Stimulated activated CD8-positive, alpha-beta memory T cell treated with anti-CD3 and anti-CD28 coated beads, Interleukin-7, amount 100 ng/mL, for 1 hour (primary cell): ENCODE results near the gene RBM19.

Experiments used
- DNase-seq, 2 donors: peaks; one replicate each; pipeline ENCODE4 v3.0.0-alpha.2; 2020; ENCODE audit warnings: low read depth in 2 of 2

Gene RBM19

DNA sequence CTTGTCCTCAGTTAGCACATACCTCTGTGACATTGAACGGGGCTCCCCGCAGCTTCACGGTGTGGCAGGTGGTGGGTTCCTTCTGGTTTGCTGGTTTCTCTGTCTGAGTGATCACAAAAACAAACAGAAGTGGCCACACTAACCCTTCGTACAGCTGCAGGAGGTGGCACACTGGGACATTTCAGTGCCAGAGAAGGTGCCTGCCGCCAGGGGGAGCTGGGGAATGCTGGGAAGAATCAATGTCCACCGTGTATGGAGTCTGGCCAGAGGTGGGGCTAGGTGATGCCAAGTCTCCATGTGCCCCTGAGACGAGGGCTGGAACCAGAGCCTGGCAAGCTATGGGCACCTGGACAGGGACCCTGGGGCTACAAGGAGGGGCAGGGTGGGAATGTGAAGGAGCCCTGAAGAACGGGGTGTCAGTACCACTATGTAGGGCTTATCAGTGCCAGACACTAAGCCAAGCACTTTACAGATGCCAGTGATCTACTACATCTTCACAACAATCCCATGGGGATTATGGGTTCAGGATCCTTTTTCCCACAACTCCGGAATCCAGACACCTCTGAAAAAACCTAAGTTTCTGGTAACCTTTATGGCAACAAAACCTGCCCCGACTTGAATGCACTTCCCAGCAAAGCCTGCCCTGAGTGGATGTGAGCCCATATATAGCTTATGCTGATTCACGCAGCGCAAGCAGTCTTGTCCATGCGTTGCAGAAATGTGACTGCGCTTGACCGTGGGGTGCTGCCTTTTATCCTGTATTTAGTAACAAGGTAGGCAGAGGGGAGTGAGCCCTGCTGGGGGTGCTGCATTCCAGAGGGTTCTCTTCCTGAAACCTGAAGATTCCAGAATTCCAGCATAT, 10.8 kb downstream of the RBM19 start:
- DNase-seq: no peak

DNA sequence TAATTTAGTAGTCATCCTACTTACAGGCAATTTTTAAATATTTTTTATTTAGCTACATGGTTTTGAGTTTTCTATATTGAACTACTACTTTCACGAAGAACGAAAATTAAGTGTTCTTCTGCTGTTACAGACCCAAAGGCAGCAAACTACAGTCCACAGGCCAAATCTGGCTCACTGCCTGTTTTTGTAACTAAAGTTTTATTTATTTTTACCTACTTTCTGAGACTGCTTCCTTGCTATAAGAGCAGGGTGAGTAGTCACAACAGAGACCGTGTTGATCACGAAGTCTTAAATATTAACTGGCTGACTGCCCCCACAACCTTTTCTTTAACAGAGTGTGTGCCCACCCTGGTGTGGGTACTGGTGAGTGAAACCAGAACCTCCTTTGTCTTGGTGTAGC, 11.6 kb downstream of the RBM19 start:
- DNase-seq: no peak

DNA sequence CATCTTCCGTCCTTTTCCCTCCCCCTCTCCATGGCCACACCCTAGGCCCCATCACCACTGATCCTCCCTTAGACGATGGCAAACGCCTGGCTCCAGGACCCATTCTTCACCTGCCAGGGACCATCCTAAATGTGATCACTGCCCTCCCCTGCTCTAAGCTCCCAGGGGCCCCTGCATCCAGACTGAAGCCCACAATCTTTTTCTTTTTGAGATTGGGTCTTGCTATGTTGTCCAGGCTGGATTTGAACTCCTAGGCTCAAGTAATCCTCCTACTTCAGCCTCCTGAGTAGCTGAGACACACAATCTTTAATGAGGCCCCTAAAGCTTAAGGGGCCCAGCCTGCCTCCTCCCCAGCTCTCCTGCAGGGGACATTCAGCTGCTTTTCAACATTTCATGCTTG, 15.3 kb downstream of the RBM19 start:
- DNase-seq: no peak

DNA sequence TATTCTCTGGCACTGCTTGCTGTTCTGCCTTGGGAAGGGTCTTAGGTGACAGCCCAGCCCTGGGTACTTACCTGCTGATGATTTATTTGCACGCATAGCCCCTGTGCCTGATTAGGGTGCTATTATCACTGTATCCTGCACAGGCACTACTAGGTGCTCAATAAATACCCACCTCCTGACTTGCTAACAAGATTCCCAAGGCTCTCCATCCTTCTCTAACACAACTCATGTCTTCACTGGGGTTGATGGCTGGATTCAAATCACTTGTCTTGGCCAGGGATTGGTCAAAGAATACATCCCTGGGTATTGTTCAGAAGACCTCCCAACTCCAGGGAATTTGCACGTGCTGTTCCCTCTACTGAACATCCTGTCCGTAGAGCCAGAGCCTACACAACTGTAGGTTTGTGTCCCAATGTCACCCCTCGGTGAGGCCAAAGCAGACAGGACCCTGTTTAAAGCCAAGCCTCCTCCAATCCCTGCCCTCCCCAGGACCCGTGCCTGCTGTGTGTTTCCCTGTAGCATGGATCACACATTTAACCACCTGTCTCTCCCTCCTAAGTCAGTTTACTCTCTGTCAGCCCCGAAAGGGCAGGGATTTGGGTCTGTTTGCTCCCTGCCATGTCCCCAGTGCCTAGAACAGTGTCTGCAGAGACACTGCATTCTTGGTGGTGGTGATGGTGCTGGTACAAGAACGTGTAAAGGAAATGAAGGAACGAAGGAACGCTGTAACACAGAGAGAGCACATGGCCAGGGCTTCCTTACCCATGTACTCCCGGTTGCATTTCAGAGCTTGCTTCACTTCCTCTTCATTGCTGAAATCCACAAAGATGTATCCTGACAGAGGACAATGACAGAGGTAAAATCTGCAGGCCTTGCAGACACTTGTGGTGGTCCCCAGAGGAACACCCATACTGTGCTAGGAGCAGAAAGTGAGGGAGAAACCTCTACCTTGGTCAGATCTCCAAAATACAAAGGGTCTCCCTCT, 16.5 kb downstream of the RBM19 start:
- no peak for DNase-seq

DNA sequence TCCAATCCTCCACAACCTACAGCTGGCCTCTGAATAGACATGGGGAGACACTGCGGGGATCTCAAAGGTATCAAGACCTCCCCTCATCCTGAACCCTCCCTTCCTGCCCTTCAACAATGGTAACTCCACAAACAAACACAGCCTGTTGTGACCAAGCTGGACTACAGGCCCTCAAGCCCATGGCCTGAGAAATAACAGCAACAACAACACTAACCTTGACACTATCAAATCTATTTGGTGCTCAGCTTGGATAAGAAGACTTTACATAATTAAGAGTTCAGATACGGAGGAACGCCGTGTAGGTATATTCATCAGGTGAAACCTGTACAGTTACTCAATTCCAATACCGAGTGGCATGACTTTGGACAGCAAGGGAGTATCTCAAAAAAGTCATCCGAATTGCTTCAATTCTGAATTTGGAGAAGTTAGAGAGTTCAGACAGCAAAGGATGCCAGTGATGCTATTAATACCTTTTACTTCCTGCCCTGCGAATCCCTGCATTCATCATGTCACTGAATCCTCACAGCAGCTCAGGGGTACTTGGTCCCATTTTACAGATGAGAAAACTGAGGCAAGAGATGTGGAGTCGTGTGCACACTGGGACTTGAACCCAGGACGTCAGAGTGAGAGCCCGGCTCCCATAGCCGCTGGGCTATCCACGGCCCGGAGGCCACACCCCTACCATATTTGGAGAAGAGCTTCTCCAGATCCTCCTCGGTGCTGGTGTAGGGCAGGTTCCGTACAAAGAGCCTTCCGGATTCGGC, 17.8 kb downstream of the RBM19 start:
- no peak for DNase-seq

DNA sequence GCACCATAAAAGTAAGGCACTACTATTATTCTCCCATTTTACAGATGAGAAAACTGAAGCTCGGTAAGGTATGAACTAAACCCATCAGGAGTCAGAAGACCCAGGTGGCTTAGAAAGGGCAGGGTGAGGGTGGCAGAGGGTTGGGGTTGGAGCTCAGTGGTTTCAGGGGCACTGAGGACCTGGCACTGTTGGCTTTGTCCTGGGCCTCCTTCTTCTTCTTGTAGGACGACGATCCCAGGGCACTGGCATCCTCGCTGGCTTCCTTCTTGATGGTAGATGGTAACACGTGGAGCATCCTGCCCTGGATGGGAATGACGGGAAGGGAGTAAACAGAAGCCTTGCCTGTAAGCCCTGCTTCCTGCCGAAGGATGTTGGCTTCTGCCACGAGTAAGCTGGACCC, 19.9 kb downstream of the RBM19 start:
- DNase-seq: no peak

DNA sequence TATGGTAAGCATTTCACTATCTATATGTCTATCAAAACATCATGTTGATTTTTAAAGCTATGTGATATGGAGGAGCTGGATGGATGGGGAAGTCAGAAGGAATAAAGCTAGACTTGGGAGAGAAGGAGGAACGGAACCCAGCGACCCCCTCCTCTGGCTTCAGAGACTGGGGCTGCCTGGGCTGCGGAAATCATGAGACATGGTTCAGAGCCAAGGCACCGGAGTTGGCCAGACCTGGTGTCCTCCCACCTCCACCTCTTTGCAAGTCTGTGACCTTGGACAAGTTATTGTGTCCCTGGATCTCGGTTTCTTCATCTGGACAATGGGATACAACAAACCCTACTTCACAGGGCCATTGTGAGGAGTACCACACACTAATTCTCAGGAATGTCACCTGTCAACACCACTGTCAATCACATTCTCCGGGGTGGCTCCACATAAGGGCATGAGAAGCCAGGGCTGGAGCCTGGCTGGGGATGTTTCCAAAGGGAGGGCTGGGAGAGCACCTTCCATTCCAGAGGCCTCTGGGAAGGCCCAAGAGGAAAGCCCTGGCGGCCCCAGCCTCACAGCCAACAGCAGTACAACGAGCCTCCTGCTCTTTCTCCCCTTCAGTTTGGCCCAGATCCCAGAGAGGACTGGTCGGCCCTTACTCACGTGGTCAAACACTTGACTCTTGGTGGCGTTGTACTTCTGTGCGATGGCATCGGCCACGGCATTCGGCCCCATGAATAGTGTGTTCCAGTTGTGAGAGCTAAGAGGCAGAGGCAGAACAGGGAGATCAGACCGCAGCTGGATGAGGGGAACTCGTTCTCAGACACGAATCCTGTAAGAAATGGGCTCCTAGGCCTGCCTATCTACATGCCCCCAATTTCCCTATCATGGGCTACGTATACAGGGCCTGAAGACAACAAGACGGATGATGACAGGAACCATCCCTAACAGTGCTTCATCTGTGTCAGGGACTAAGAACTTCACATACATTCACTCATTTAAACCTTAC, 20.7 kb downstream of the RBM19 start:
- no peak for DNase-seq

DNA sequence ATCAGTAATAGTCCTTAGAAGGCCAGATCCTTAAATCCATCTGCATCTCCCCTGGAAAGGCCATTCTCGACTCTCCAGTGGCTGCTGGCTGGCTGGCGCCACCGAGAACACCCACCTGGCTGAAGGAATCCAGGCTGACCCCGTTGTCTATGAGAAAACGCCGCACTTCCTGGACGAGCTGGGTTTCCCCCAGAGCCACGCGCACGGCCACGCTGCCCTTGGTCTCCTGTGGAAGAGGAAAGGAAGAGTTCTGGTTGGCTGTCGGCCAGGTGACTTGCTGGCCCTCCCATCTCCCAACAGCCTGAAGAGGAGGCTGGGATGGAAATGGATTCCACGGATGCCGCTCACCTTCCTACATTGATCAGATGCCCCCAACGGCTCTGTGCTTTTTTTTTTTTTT, 23.9 kb downstream of the RBM19 start:
- DNase-seq: no peak

DNA sequence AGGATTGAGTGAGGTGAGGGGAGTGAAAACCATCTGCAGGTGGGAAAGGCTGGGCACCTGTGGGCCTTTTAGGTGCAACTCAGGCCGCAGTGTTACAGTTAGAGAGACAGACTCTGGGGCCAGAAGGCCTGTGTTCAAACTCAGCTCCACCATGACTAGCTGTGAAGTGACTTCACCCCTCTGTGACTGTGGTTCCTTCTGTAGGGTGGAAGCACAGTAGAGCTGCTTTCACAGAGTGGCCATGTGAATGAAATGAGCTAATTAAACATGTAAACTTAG, 25.0 kb downstream of the RBM19 start:
- DNase-seq: no peak

DNA sequence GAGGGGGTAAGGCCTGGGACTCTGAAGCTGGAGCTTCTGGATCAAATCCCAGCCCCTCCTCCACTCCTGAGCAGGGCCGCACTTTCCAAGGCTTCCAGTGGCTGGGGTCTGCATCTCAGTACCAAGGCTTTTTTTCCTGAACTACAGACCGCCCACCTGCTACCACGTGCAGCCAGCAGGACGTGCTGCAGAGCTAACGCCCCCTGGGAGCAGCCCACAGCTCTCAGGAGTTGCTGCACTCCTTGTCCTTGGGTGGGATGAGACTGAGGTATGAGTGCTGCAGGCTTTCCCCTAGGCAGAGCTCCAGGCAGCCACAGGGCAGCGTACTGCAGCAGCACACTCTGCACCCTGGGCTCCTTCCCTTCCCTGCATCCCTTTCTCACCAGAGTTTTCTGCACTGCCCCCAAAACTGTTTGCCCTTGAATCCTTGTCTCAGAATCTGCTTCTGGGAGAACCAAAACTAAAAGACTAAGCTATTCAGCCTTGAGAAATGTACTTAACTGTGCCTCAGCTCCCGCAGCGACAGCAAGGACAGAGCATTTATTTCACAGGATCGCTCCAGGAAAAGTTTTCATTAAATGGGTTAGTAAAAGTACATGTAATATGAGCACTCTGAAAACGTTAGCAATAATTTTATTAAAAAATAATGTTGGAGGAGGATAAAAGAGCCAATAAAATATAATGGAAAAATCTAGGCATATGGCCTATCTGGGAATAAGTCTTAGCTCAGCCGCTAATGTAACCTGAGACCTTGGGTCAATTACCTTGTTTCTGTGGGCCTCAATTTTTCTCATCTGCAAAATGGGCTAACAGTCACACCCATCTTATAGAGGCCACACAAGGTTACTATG, 25.5 kb downstream of the RBM19 start:
- DNase-seq: no peak

DNA sequence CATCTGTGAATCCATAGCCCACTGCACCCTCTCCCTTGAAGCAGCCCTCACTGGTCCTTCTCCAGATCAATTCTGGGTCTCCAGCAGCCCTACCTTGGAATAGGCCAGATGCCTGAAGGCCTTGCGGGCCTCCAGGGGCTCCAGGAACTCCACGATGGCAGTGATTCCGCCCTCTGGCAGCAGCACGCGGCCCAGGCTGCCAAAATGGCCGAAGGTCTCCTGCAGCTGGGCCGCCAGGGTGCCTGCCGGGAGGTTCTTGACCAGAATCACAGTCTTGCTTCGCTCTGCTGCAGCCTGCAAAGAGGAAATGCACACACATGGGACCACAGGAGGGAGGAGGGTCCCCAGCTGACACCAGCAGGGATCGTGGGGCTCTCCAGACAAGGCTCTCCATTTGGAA, 26.3 kb downstream of the RBM19 start:
- DNase-seq: no peak

DNA sequence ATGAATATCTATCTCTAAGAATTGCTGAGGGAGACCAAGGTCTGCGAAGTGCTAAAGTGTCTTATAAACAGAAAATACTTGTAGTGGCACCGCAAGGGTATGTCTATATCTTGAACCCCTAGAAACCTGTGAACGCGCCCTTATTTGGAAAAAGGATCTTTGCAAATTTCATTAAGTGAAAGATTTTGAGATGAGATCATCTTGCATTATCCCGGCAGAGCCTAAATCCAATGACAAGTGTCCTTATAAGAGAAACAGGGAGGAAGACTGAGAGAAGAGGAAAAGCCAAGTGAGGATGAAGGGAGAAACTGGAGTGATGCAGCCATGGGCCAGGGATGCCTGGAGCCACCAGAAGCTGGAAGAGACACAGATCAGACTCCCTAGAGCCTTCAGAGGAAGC, 27.7 kb downstream of the RBM19 start:
- DNase-seq: no peak

DNA sequence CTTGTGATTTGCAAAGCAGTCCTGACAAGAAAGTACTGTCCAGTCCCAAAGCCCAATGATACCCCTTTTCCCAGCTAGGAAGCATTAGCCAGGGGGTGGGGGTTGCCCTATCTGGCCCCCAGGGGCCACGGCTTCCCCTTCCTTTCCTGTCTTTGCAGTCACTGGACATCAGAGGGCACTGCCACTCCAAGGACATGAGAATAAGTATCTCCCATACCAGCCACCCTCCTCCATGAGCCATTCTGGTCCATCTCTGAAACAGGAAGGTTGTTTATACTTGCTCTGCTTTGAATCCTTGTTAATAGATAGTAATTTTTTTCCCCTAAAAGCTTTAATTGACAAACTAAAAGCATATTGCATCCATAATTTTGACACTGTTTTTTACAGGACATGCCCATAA, 29.7 kb downstream of the RBM19 start:
- no peak for DNase-seq

DNA sequence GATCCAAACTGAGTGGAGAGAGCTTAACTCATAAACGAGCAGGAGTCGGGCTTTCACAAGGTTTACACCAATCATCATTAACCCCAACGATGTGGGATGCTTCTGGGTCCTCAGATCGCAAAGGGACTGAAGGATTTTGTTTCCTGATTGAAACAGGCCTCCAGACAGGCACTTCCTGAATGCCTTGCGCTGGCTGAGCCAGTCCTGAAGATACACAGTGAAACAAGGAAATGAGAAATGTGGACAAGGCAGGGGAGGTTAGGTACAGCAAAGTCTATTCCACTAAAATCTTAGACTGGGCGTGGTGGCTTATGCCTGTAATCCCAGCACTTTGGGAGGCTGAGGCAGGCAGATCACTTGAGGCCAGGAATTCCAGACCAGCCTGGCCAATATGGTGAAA, 30.7 kb downstream of the RBM19 start:
- no peak for DNase-seq

DNA sequence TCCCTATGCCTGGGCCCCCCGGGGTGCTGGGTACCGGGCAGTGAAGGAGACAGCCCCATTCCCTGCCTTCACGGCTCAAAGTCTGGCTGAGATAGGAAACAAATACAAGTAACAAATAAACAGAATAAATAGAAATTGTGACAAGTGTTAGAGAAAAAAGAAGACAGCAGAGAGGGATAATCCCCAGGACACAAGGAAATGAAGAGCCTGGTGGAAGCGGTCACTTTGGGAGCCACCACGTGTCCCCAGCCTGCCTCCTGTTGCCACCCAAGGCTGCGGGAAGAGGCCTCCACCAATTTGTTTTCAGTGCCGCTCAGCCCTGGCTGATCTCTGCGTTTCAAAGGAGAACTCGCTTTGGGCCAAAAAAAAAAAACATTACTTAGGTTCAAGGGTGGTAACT, 31.2 kb downstream of the RBM19 start:
- DNase-seq: no peak

DNA sequence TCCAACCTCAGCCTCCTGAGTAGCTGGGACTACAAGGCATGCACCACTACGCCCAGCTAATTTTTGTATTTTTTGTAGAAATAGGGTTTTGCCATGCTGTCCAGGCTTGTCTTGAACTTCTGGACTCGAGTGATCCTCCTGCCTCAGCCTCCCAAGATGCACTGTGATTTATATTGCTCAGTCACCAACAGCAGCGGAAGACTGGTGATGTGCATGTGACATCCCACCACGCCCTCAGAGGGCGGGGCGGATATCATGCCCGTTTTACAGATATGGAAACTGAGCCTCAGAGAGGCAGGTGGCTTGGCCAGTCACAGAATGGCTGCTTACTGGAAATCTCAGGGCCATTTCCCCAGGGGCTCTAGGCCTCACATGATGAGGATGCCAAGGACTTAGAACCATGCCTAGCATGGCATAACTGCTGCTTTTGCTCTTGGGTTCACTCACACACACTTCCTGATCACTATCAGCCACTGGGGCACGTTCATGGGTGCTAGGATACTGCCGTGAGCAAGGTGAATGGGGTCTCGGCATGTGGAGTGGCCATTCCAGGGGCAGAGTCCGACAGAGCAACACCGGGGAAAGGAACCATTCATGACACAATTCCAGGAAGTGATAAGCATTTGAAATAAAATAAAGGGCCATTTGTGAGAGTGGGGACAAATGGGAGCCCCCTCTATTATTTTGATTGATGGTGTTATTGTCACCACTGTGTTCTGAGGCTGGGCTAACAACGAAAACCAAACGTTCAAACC, 31.9 kb downstream of the RBM19 start:
- no peak for DNase-seq

DNA sequence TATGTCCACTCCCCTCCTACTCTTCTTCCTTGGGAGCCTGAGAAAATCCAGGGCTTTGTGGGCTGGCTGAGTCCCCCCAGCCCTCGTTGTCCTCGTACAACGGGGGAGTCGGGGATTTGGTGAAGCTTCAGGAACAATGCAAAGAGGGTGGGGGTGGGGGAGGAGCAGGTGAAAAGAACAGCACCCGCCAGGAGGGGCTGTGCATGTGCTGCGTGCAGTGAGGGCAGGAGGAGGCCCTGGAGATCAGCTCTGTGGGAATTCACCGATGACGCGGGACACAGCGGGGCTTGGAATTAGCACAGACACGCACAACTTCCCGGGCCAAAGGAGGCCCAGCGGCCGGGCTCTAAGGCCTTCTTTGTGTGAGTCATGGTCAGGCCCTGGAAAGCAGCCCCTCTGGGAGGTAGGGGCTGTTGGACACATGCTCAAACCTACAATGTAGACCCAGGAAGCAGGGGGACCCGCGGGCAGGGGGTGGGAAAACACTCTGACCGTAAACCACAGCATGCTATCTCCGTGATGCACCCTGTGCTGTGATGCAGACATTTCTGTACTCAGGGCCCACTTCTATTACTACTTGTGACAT, 32.8 kb downstream of the RBM19 start:
- no peak for DNase-seq

DNA sequence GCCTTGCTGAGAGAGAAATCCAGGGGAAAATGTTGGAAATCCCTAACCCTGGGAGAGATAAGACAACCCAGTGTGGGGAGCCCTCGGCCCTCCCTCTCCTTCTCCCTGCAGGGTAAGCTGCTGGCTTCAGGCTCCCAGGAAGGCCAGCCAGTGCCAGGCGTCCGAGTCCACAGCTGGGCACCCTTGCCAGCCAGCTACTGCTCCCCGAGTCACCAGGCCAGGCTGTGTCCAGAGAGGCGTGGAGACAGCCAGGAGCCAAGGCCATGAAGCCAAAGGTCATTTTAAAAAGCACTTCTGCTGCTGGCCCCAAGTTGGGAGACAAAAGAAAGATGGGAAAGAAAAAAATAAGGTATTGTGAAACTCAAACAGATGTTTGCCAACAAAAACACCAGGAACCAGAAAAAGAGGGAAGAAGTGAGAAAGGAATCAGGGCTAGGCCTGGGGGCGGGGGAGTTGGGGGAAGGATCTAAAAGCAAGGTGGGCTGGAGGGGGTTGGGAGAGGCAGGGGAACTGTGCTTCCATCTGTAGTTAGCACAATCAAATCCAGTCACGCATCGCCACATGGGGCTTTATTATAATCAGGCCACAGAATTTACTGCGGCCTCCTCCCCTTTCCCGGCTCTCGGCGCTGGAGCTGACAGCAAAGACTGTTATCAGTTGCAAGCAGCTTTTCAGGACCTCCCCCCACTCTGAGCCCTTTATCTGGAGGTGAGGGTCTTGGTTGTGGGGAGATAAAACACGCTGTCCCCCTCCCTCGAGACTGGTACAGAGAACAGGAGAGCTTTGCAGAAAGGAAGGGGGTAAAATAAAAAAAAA, 33.5 kb downstream of the RBM19 start:
- DNase-seq: no peak
